Amniotic stem cell (primary cell): Measurements from ENCODE around the gene DNAAF6.
"Not testable (repeated sequence)": the region's sequence is repeated elsewhere in the genome, so short reads cannot be mapped to it uniquely, and the experiment has no call there.

Experiments
- DNase-seq: peaks from one replicate; lab custom pipeline; 2025; lab: John Stamatoyannopoulos, UW

The DNAAF6 gene

GRCh38 chrX:107205770-107206696 is at the start of gene DNAAF6, which contains the start of gene NUP62CL:
Gene DNAAF6 (plus strand): TSS chrX:107206611. CDS start chrX:107212876, 6,265 bp downstream.
Gene NUP62CL (minus strand): TSS chrX:107206433. CDS start chrX:107175146, 31,287 bp downstream.
- no peak for DNase-seq

- not testable (repeated sequence) for DNase-seq
Measured at GRCh38 chrX:107157618-107158017, 48.8 kb upstream of the DNAAF6 start.

- no peak for DNase-seq
Measured at GRCh38 chrX:107167163-107167921, 39.1 kb upstream of the DNAAF6 start.

GRCh38 chrX:107168257-107168656 is 38.2 kb upstream of the DNAAF6 start:
- no peak for DNase-seq

- no peak for DNase-seq
Measured at GRCh38 chrX:107168712-107169111, 37.7 kb upstream of the DNAAF6 start.

- DNase-seq, result no peak
Measured at GRCh38 chrX:107171369-107172102, 34.9 kb upstream of the DNAAF6 start.

GRCh38 chrX:107197319-107197718 is 9.1 kb upstream of the DNAAF6 start:
- DNase-seq, result no peak

GRCh38 chrX:107198074-107198473 is 8.3 kb upstream of the DNAAF6 start:
- DNase-seq, result not testable (repeated sequence)

GRCh38 chrX:107199491-107199890 is 6.9 kb upstream of the DNAAF6 start:
- no peak for DNase-seq

- DNase-seq, result no peak
Measured at GRCh38 chrX:107204068-107204605, 2.3 kb upstream of the DNAAF6 start.

- no peak for DNase-seq
Measured at GRCh38 chrX:107206697-107207065, 270 bp downstream of the DNAAF6 start.

GRCh38 chrX:107207089-107207488 is 678 bp downstream of the DNAAF6 start:
- no peak for DNase-seq

GRCh38 chrX:107207943-107208342 is 1.5 kb downstream of the DNAAF6 start:
- DNase-seq, result no peak

- no peak for DNase-seq
Measured at GRCh38 chrX:107213477-107213876, 7.1 kb downstream of the DNAAF6 start.

GRCh38 chrX:107226757-107227156 is 20.3 kb downstream of the DNAAF6 start:
- DNase-seq, result no peak

- no peak for DNase-seq
Measured at GRCh38 chrX:107227780-107228485, 21.5 kb downstream of the DNAAF6 start.

- no peak for DNase-seq
Measured at GRCh38 chrX:107228486-107228819, 22.0 kb downstream of the DNAAF6 start.

- no peak for DNase-seq
Measured at GRCh38 chrX:107272431-107272921, 66.1 kb downstream of the DNAAF6 start.

- DNase-seq, result no peak
Measured at GRCh38 chrX:107273795-107274194, 67.4 kb downstream of the DNAAF6 start.

GRCh38 chrX:107288676-107289075 is 82.3 kb downstream of the DNAAF6 start:
- no peak for DNase-seq

GRCh38 chrX:107290019-107290418 is 83.6 kb downstream of the DNAAF6 start:
- no peak for DNase-seq
